H1 (cell line): Measurements from ENCODE around the gene KCNRG. TPM values are rescaled to one million over a fixed set of nuclear protein-coding genes. Genes with fewer than 3 reads are reported as not detected.

Experiments used
- CTCF ChIA-PET: fragments of 300-600 bp; sonication (Branson Sonifier 250); formaldehyde crosslinking; loops from one replicate; lab custom pipeline; 2021; ENCODE audit not compliant: partially characterized antibody; lab: Charles Lee
- POLR2A ChIA-PET: fragments of 300-600 bp; sonication (Branson Sonifier 250); formaldehyde crosslinking; loops from one replicate; lab custom pipeline; 2021; ENCODE audit warnings: inconsistent platforms; ENCODE audit not compliant: partially characterized antibody; lab: Charles Lee
- DNase-seq, 2 experiments: peaks; one replicate each; pipeline versions ENCODE4 v3.0.0 to v3.0.0-alpha.2; 2010 to 2022; ENCODE audit warnings: low spot score in 2 of 2, low read depth in 1 of 2, mixed read lengths in 1 of 2
- FAIRE-seq: peaks from 2 replicates; lab custom pipeline; 2011; peaks lifted over from hg19 to GRCh38; lab: Jason Lieb, UNC
- H2AFZ ChIP-seq: 2 replicates; pipeline ENCODE4 v1.8.1; 2012; ENCODE audit warnings: low read length, inconsistent platforms
- H2AK5ac ChIP-seq: 2 replicates; pipeline ENCODE4 v1.6.1; 2013; ENCODE audit warnings: low read depth, low read length
- H2BK120ac ChIP-seq: replicated peaks from 2 replicates; pipeline ENCODE3; 2013; ENCODE audit warnings: low read depth, low read length, inconsistent platforms
- H2BK12ac ChIP-seq: 2 replicates; pipeline ENCODE4 v1.6.1; 2013; ENCODE audit warnings: low read depth, low read length
- H2BK15ac ChIP-seq: 2 replicates; pipeline ENCODE4 v1.6.1; 2013; ENCODE audit warnings: low read length
- H2BK20ac ChIP-seq: 2 replicates; pipeline ENCODE4 v1.6.1; 2013; ENCODE audit warnings: low read length
- H2BK5ac ChIP-seq: 2 replicates; pipeline ENCODE4 v1.6.1; 2013; ENCODE audit warnings: low read depth, low read length
- H3K14ac ChIP-seq: 2 replicates; pipeline ENCODE4 v1.6.1; 2013; ENCODE audit warnings: inconsistent platforms; ENCODE audit not compliant: insufficient read length
- H3K18ac ChIP-seq: 2 replicates; pipeline ENCODE4 v1.6.1; 2013; ENCODE audit warnings: low read length; ENCODE audit errors: extremely low read depth
- H3K23ac ChIP-seq: 2 replicates; pipeline ENCODE4 v1.6.1; 2013; ENCODE audit warnings: inconsistent platforms; ENCODE audit not compliant: insufficient read length
- H3K23me2 ChIP-seq: 2 replicates; pipeline ENCODE4 v1.6.1; 2013; ENCODE audit warnings: low read depth, low read length
- H3K27ac ChIP-seq: 2 replicates; pipeline ENCODE4 v1.6.1; 2011; ENCODE audit warnings: low read depth, low read length, inconsistent platforms
- H3K27me3 ChIP-seq, 4 experiments: replicated peaks in 1 of 4; 1 replicate in 1 of 4; 2 replicates in 3 of 4; pipeline versions ENCODE4 v1.6.1 to v1.8.1; 2011 to 2013; ENCODE audit warnings: low read length in 3 of 4, mild to moderate bottlenecking in 3 of 4, inconsistent platforms in 2 of 4, mixed read lengths in 2 of 4, moderate library complexity in 1 of 4; ENCODE audit not compliant: control insufficient read depth in 3 of 4, insufficient read depth in 3 of 4; ENCODE audit errors: extremely low read depth in 1 of 4
- H3K36me3 ChIP-seq, 4 experiments: 2 replicates each; pipeline versions ENCODE4 v1.6.1 to v1.8.1; 2011 to 2013; ENCODE audit warnings: mild to moderate bottlenecking in 4 of 4, low read length in 3 of 4, moderate library complexity in 2 of 4, control low read depth in 1 of 4, inconsistent platforms in 1 of 4; ENCODE audit not compliant: insufficient read depth in 4 of 4, control insufficient read depth in 2 of 4
- H3K4ac ChIP-seq: replicated peaks from 2 replicates; pipeline ENCODE3; 2013; ENCODE audit warnings: low read length, low read depth, mixed read lengths, inconsistent platforms; ENCODE audit not compliant: insufficient read length
- H3K4me1 ChIP-seq, 4 experiments: replicated peaks in 1 of 4; 1 replicate in 1 of 4; 2 replicates in 3 of 4; pipeline versions ENCODE4 v1.6.1 to v1.8.1; 2011 to 2013; ENCODE audit warnings: low read length in 3 of 4, inconsistent platforms in 2 of 4, mixed read lengths in 1 of 4; ENCODE audit not compliant: insufficient read depth in 4 of 4, control insufficient read depth in 3 of 4
- H3K4me2 ChIP-seq, 2 experiments: 2 replicates each; pipeline versions ENCODE4 v1.6.1 to v1.8.1; 2011 to 2013; ENCODE audit warnings: low read depth in 2 of 2, low read length in 2 of 2, control low read depth in 1 of 2, inconsistent platforms in 1 of 2, mild to moderate bottlenecking in 1 of 2; ENCODE audit not compliant: insufficient read depth in 1 of 2
- H3K4me3 ChIP-seq, 4 experiments: fragments of 200-600, 300-600 bp in 1 of 4; sonication (generic), shearing (Covaris generic), sonication (Bioruptor Twin) in 1 of 4; 2 replicates each; pipeline versions ENCODE4 v1.5.1 to v1.8.1; 2011 to 2016; ENCODE audit warnings: low read length in 4 of 4, low read depth in 3 of 4, control low read depth in 2 of 4, inconsistent platforms in 2 of 4, mild to moderate bottlenecking in 2 of 4, mixed read lengths in 1 of 4, moderate library complexity in 1 of 4; ENCODE audit not compliant: insufficient read depth in 2 of 4; ENCODE audit errors: extremely low read depth in 1 of 4
- H3K56ac ChIP-seq: replicated peaks from 2 replicates; pipeline ENCODE3; 2013; ENCODE audit warnings: low read depth, mild to moderate bottlenecking, mixed read lengths, low read length, inconsistent platforms; ENCODE audit not compliant: insufficient read length
- H3K79me1 ChIP-seq: 2 replicates; pipeline ENCODE4 v1.6.1; 2013; ENCODE audit warnings: low read depth, low read length, control low read depth
- H3K79me2 ChIP-seq, 2 experiments: 2 replicates each; pipeline versions ENCODE4 v1.6.1 to v1.8.1; 2012 to 2013; ENCODE audit warnings: low read length in 2 of 2, mild to moderate bottlenecking in 2 of 2, inconsistent platforms in 1 of 2; ENCODE audit not compliant: insufficient read depth in 2 of 2, control insufficient read depth in 1 of 2
- H3K9ac ChIP-seq, 4 experiments: replicated peaks in 1 of 4; 1 replicate in 1 of 4; 2 replicates in 3 of 4; pipeline versions ENCODE4 v1.6.1 to v1.8.1; 2011 to 2013; ENCODE audit warnings: low read depth in 3 of 4, low read length in 3 of 4, control low read depth in 2 of 4, mild to moderate bottlenecking in 2 of 4, moderate library complexity in 2 of 4, inconsistent platforms in 1 of 4; ENCODE audit errors: extremely low read depth in 1 of 4
- H3K9me3 ChIP-seq, 2 experiments: 2 replicates each; pipeline versions ENCODE4 v1.6.1 to v1.8.1; 2012 to 2013; ENCODE audit warnings: mild to moderate bottlenecking in 2 of 2, moderate library complexity in 2 of 2, control low read depth in 1 of 2, inconsistent platforms in 1 of 2, low read depth in 1 of 2, low read length in 1 of 2, mixed read lengths in 1 of 2; ENCODE audit not compliant: insufficient read depth in 2 of 2
- H4K20me1 ChIP-seq, 2 experiments: replicated peaks in 1 of 2; 2 replicates each; pipeline versions ENCODE3 to v1.8.1; 2011 to 2013; ENCODE audit warnings: inconsistent platforms in 2 of 2, low read length in 2 of 2, mild to moderate bottlenecking in 1 of 2; ENCODE audit not compliant: insufficient read depth in 2 of 2, control insufficient read depth in 1 of 2
- H4K5ac ChIP-seq: 2 replicates; pipeline ENCODE4 v1.6.1; 2013; ENCODE audit warnings: low read length, low read depth, mixed read lengths, inconsistent platforms; ENCODE audit not compliant: insufficient read length
- H4K8ac ChIP-seq: 2 replicates; pipeline ENCODE4 v1.8.0; 2013; ENCODE audit warnings: mild to moderate bottlenecking, moderate library complexity, low read length, inconsistent platforms; ENCODE audit not compliant: insufficient read depth; ENCODE audit errors: extremely low read depth
- H4K91ac ChIP-seq: replicated peaks from 2 replicates; pipeline ENCODE3; 2013; ENCODE audit warnings: low read length, mixed read lengths, inconsistent platforms; ENCODE audit not compliant: insufficient read length
- CHD1 ChIP-seq: IDR thresholded peaks from 2 replicates; pipeline ENCODE4 v1.6.1; 2012; ENCODE audit warnings: low read depth, low read length, improper control_type of control experiment
- E2F6 ChIP-seq: IDR thresholded peaks from 2 replicates; pipeline ENCODE4 v1.6.1; 2012; ENCODE audit warnings: inconsistent platforms
- EP300 ChIP-seq, 2 experiments: IDR thresholded peaks; 1 replicate in 1 of 2; 2 replicates in 1 of 2; pipeline ENCODE4 v1.6.1; 2011 to 2012; ENCODE audit warnings: low read depth in 2 of 2, low read length in 2 of 2, mild to moderate bottlenecking in 2 of 2, borderline replicate concordance in 1 of 2, inconsistent platforms in 1 of 2, moderate library complexity in 1 of 2
- HDAC6 ChIP-seq: IDR thresholded peaks from one replicate; pipeline ENCODE4 v1.7.1; 2012; ENCODE audit warnings: low read depth, mild to moderate bottlenecking, inconsistent platforms, low read length, moderate library complexity
- MAFK ChIP-seq: IDR thresholded peaks from 2 replicates; pipeline ENCODE4 v1.6.1; 2012; ENCODE audit warnings: low read depth, mild to moderate bottlenecking, improper control_type of control experiment, low read length
- NANOG ChIP-seq: IDR thresholded peaks from 2 replicates; pipeline ENCODE4 v1.6.1; 2011; ENCODE audit warnings: low read length, low read depth, mild to moderate bottlenecking, inconsistent platforms; ENCODE audit not compliant: insufficient read depth, poor library complexity, severe bottlenecking
- RBBP5 ChIP-seq: IDR thresholded peaks from 2 replicates; pipeline ENCODE4 v1.7.1; 2012; ENCODE audit warnings: low read depth, mild to moderate bottlenecking, inconsistent platforms, low read length, moderate library complexity, borderline replicate concordance
- TAF7 ChIP-seq: optimal IDR thresholded peaks from 2 replicates; pipeline ENCODE3; 2011; ENCODE audit warnings: low read depth, mild to moderate bottlenecking, inconsistent platforms, low read length, moderate library complexity, borderline replicate concordance
- TEAD4 ChIP-seq: IDR thresholded peaks from 2 replicates; pipeline ENCODE4 v1.6.1; 2012; ENCODE audit warnings: low read depth, low read length, inconsistent platforms, mixed read lengths
- YY1 ChIP-seq: IDR thresholded peaks from 2 replicates; pipeline ENCODE4 v1.6.1; 2011; ENCODE audit warnings: low read depth, mild to moderate bottlenecking, low read length
- WGBS, 2 experiments: shearing (Covaris generic) in 1 of 2; methylation state at CpG; one replicate each; pipeline versions ENCODE4 v1.1.6 to v1.1.7; 2013 to 2015; ENCODE audit warnings: low lambda C conversion rate in 2 of 2, mixed read lengths in 2 of 2, inconsistent platforms in 1 of 2, low coverage in 1 of 2, missing lambda C conversion rate in 1 of 2; ENCODE audit not compliant: insufficient replicate concordance in 2 of 2, insufficient coverage in 1 of 2, insufficient read length in 1 of 2; ENCODE audit errors: extremely low coverage in 1 of 2, missing lambda C conversion rate in 1 of 2; 5-methylcytosine and 5-hydroxymethylcytosine counted together
- polyA plus RNA-seq, 7 experiments: library from polyadenylated mRNA; depleted of rRNA in 3 of 7; stranded (reverse) in 5 of 7; unstranded in 2 of 7; fragments of >200 nt in 5 of 7; fragments of 200-250 nt in 2 of 7; gene quantifications; 1 replicate in 5 of 7; 2 replicates in 1 of 7; 4 replicates in 1 of 7; pipeline versions ENCODE4 v1.2.1 to v1.2.3, GENCODE V29; 2011 to 2013; ENCODE audit warnings: missing spikeins in 2 of 7, mixed read lengths in 2 of 7
- total RNA-seq: library from RNA; stranded (reverse); fragmentation: NEBNext Ultra II Directional; extraction: Animal tissue kit (Norgen Biotek cat#: 25700); gene quantifications from 2 replicates; pipeline ENCODE4 v1.2.1, GENCODE V29; 2021
- TF ChIP-seq, protein P1 (sequence below): IDR thresholded peaks from 2 replicates; pipeline ENCODE4 v1.6.1; 2012; ENCODE audit warnings: inconsistent platforms

KCNRG gene
- total and polyA plus RNA-seq, 2 of the 8 experiments (the other 6 are each of a cell fraction or from before 2014, with no cell fraction given): 0.65 to 1.2 TPM

DNA sequence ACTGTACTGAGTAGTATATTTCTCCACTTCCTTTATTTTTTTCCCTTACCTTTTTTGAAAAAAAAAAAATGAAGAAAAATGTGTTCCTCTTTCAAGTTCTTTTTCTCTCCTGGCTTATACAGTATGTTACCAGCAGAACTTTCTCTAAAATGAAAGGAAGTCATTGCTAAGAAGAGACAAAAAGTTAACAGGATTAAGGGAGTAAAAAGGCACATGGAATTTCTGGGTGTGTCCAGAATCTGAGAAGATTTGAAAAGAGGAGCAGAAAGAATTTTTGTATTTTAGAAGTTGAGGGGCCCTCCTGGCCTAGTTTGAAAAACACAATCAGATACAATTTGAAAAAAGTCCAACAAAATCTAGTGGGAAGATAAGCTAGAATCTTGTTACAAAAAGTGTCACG lies 39.4 kb upstream of the KCNRG start:
- Histone ChIP-seq H3K36me3 (no peaks in the 10 kb centered on the region), H2BK5ac (no peak overlapping the region), H3K18ac (no peak overlapping the region), H3K14ac (no peak overlapping the region), H3K27me3 (no peaks in the 10 kb centered on the region), H3K23ac (no peak overlapping the region), H2BK120ac (no peak overlapping the region), H3K27ac (no peak overlapping the region), H3K4me3 (no peak overlapping the region), H2AFZ (no peak overlapping the region), H3K23me2 (no peaks in the 10 kb centered on the region), H4K20me1 (no peaks in the 10 kb centered on the region), H4K91ac (no peak overlapping the region), H3K79me2 (no peaks in the 10 kb centered on the region), H4K5ac (no peak overlapping the region), H3K4ac (no peak overlapping the region), H3K79me1 (no peaks in the 10 kb centered on the region), H2BK20ac (no peak overlapping the region), H2AK5ac (no peak overlapping the region), H3K9ac (no peak overlapping the region), H3K4me1 (no peaks in the 10 kb centered on the region), H2BK12ac (no peak overlapping the region), H2BK15ac (no peak overlapping the region), H3K4me2 (no peak overlapping the region), H4K8ac (no peak overlapping the region), H3K9me3 (no peaks in the 10 kb centered on the region), H3K56ac (no peak overlapping the region)
- WGBS, 2 experiments: 88% methylated on average over 1 of the region's 1 CpG; no CpG with 5 or more reads in 1 of the 2 experiments
- DNase-seq: no peak
- CTCF ChIA-PET: interaction anchor here (0.7 to 5.9 kb wide), 31 partner anchors 8 to 989 kb away, joined by 3 to 72 read pairs (median 4); partner anchors contain the start of gene TRIM13
- POLR2A ChIA-PET: no interaction called here
- no peak for FAIRE-seq
- TF ChIP-seq RBBP5: no peak
- no peak for TF ChIP-seq CHD1
- no peak for TF ChIP-seq TEAD4
- no peak for TF ChIP-seq TAF7
- no peak for TF ChIP-seq HDAC6
- TF ChIP-seq NANOG: no peak
- TF ChIP-seq EP300 (IDR thresholded peaks at IDR 0.05; ENCODE audit: borderline replicate concordance in 1 of 2, low read depth in 2 of 2, low read length in 2 of 2): no peak
- TF ChIP-seq MAFK: no peak
- TF ChIP-seq E2F6: no peak
- TF ChIP-seq, protein P1, sequence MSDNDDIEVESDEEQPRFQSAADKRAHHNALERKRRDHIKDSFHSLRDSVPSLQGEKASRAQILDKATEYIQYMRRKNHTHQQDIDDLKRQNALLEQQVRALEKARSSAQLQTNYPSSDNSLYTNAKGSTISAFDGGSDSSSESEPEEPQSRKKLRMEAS: no peak
- no peak for TF ChIP-seq YY1
